Measurements from ENCODE around the gene CDH13. TPM values are rescaled to one million over a fixed set of nuclear protein-coding genes. Genes with fewer than 3 reads are reported as not detected.

Gene CDH13
- total and polyA plus RNA-seq, 2 donors (not counting 3 experiments of a cell fraction or from before 2014, with no cell fraction given) = 96.6 to 124 TPM

GRCh38 chr16:83682116-83682867, 1055.5 kb downstream of the CDH13 start:
- Histone ChIP-seq H3K27me3 (ENCODE audit: control insufficient read depth in 2 of 2, insufficient read depth in 2 of 2, low read length in 2 of 2) (no peaks in the 10 kb centered on the region), H4K20me1 (replicated peaks; ENCODE audit: control insufficient read depth, extremely low read depth, insufficient read depth, low read length) (no peaks in the 10 kb centered on the region), H3K9me3 (replicated peaks; ENCODE audit: control insufficient read depth, insufficient read depth, low read length) (no peaks in the 10 kb centered on the region), H3K9ac (replicated peaks; ENCODE audit: extremely low read depth, insufficient read depth, low read length) (no peak overlapping the region), H2AFZ (ENCODE audit: low read depth, low read length) (no peak overlapping the region), H3K79me2 (ENCODE audit: control insufficient read depth, insufficient read depth, low read length) (no peaks in the 10 kb centered on the region), H3K9me1 (replicated peaks; ENCODE audit: control insufficient read depth, extremely low read depth, insufficient read depth, low read length) (no peaks in the 10 kb centered on the region), H3K27ac (ENCODE audit: insufficient read depth, low read depth, low read length) (no peak overlapping the region), H3K4me3 (replicated peaks in 1 of 3; ENCODE audit: insufficient read depth in 1 of 3, low read depth in 1 of 3, low read length in 3 of 3) (no peak overlapping the region), H3K36me3 (ENCODE audit: control insufficient read depth in 2 of 2, extremely low read depth in 1 of 2, insufficient read depth in 2 of 2, low read length in 2 of 2) (no peaks in the 10 kb centered on the region), H3K4me1 (ENCODE audit: control insufficient read depth, extremely low read depth, insufficient read depth, low read length) (no peaks in the 10 kb centered on the region), H3K4me2 (ENCODE audit: insufficient read depth, low read length) (no peak overlapping the region)
- ChIA-PET CTCF (no interaction called here), POLR2A (no interaction called here)
- DNase-seq (ENCODE audit: low read depth, low spot score) = no peak
- dilution Hi-C loops (cut with MboI; ENCODE audit: extremely low pct_ligation_motif_present, low sequenced_read_pairs) = no loop called here
- FAIRE-seq = no peak
- no peak for TF ChIP-seq MAX (IDR thresholded peaks at IDR 0.05; ENCODE audit: insufficient read depth, insufficient read length)
- TF ChIP-seq CTCF (IDR thresholded peaks at IDR 0.05; ENCODE audit: extremely low read depth in 1 of 2, insufficient read depth in 1 of 2, low read depth in 1 of 2, low read length in 2 of 2) = no peak
- no peak for TF ChIP-seq POLR2AphosphoS5 (IDR thresholded peaks at IDR 0.05; ENCODE audit: insufficient read depth, low read depth, low read length)
- no peak for TF ChIP-seq EZH2 (IDR thresholded peaks at IDR 0.05; ENCODE audit: borderline replicate concordance, low read depth, low read length, severe bottlenecking)
- no peak for TF ChIP-seq FOS (IDR thresholded peaks at IDR 0.05; ENCODE audit: borderline replicate concordance, insufficient read depth, low read length)
- no peak for TF ChIP-seq MYC (IDR thresholded peaks at IDR 0.05; ENCODE audit: low read depth, low read length)
- no peak for TF ChIP-seq JUN (IDR thresholded peaks at IDR 0.05; ENCODE audit: borderline replicate concordance, insufficient read depth, insufficient read length, low read depth)
- TF ChIP-seq POLR2A (IDR thresholded peaks at IDR 0.05; ENCODE audit: low read depth, low read length) = no peak
- TF ChIP-seq GATA2 (IDR thresholded peaks at IDR 0.05; ENCODE audit: insufficient read depth, insufficient read length, low read depth, low read length) = no peak
- no TSS peak for BruUV-seq (replicated peaks)
- intact Hi-C loops (cut with micrococcal nuclease) = no loop called here

Measured in endothelial cell of umbilical vein (primary cell).